ENCODE results near the gene MRPL16. TPM values are rescaled to one million over a fixed set of nuclear protein-coding genes. Genes with fewer than 3 reads are reported as not detected.

MRPL16 gene
- total RNA-seq, 6 experiments from 2014 or later: 45.7 to 51.0 (median 48.6) TPM

- TF ChIP-seq CTCF (IDR thresholded peaks at IDR 0.05): no peak
- Mint-ChIP-seq H3K27me3 (ENCODE audit: insufficient read depth) (peaks cover 4% of the 10 kb centered on the region; the same call in 1 of the 2 replicates), H3K27ac (peak overlapping the region; percentile 69; the same call in 1 of the 2 replicates), H3K9me3 (no peaks in the 10 kb centered on the region), H3K36me3 (ENCODE audit: low read depth) (peaks cover 25% of the 10 kb centered on the region), H3K4me1 (ENCODE audit: low read depth) (peaks cover 22% of the 10 kb centered on the region), H3K4me3 (no peak overlapping the region)
- DNase-seq: no peak
These were observed 9.3 kb downstream of the MRPL16 start for GRCh38 chr11:59801160-59801706.

- no peaks in the 10 kb centered on the region for H3K9me3 Mint-ChIP-seq
- no peak for TF ChIP-seq CTCF (IDR thresholded peaks at IDR 0.05)
- peaks cover 22% of the 10 kb centered on the region for H3K4me1 Mint-ChIP-seq (ENCODE audit: low read depth)
- H3K4me3 Mint-ChIP-seq: no peak overlapping the region
- peaks cover 30% of the 10 kb centered on the region for H3K36me3 Mint-ChIP-seq (ENCODE audit: low read depth)
- DNase-seq: no peak
- H3K27ac Mint-ChIP-seq: no peak overlapping the region
- peaks cover 4% of the 10 kb centered on the region; the same call in 1 of the 2 replicates for H3K27me3 Mint-ChIP-seq (ENCODE audit: insufficient read depth)
These were observed 10.1 kb downstream of the MRPL16 start for GRCh38 chr11:59800390-59801025.

GRCh38 chr11:59794417-59794816 lies 16.2 kb downstream of the MRPL16 start:
- TF ChIP-seq CTCF (IDR thresholded peaks at IDR 0.05): no peak
- H3K27ac Mint-ChIP-seq: no peak overlapping the region
- H3K9me3 Mint-ChIP-seq: no peaks in the 10 kb centered on the region
- H3K36me3 Mint-ChIP-seq (ENCODE audit: low read depth): peaks cover 33% of the 10 kb centered on the region
- H3K4me3 Mint-ChIP-seq: no peak overlapping the region
- H3K4me1 Mint-ChIP-seq (ENCODE audit: low read depth): peaks cover 11% of the 10 kb centered on the region
- no peak for DNase-seq
- no peaks in the 10 kb centered on the region; the same call in 1 of the 2 replicates for H3K27me3 Mint-ChIP-seq (ENCODE audit: insufficient read depth)

GRCh38 chr11:59792507-59792906 lies 18.1 kb downstream of the MRPL16 start:
- Mint-ChIP-seq H3K27ac (no peak overlapping the region), H3K9me3 (no peaks in the 10 kb centered on the region), H3K36me3 (ENCODE audit: low read depth) (peaks cover 43% of the 10 kb centered on the region), H3K4me1 (ENCODE audit: low read depth) (peaks cover 26% of the 10 kb centered on the region), H3K27me3 (ENCODE audit: insufficient read depth) (no peaks in the 10 kb centered on the region; the same call in 1 of the 2 replicates), H3K4me3 (no peak overlapping the region)
- DNase-seq: no peak
- TF ChIP-seq CTCF (IDR thresholded peaks at IDR 0.05): no peak

GRCh38 chr11:59791639-59792038 lies 18.9 kb downstream of the MRPL16 start:
- TF ChIP-seq CTCF (IDR thresholded peaks at IDR 0.05): no peak
- Mint-ChIP-seq H3K4me3 (no peak overlapping the region), H3K36me3 (ENCODE audit: low read depth) (peaks cover 44% of the 10 kb centered on the region), H3K9me3 (no peaks in the 10 kb centered on the region), H3K27me3 (ENCODE audit: insufficient read depth) (no peaks in the 10 kb centered on the region; the same call in 1 of the 2 replicates), H3K4me1 (ENCODE audit: low read depth) (peaks cover 34% of the 10 kb centered on the region), H3K27ac (peak overlapping the region; percentile 4; the same call in 1 of the 2 replicates)
- no peak for DNase-seq
